Muscle layer of duodenum (tissue), 2 donors: ENCODE data around the gene LAMC3.

Experiments used
- H3K27ac ChIP-seq: one replicate; pipeline ENCODE4 v1.7.0; 2013; ENCODE audit warnings: mild to moderate bottlenecking, low read length
- H3K27me3 ChIP-seq: one replicate; pipeline ENCODE4 v1.7.0; 2013; ENCODE audit warnings: low read depth, mild to moderate bottlenecking, control low read depth, low read length
- H3K36me3 ChIP-seq, 2 donors: one replicate each; pipeline ENCODE4 v1.7.0; 2013; ENCODE audit warnings: low read length in 2 of 2, control low read depth in 1 of 2, mild to moderate bottlenecking in 1 of 2; ENCODE audit not compliant: insufficient read depth in 2 of 2, control insufficient read depth in 1 of 2
- H3K4me1 ChIP-seq, 2 donors: one replicate each; pipeline ENCODE4 v1.7.0; 2013; ENCODE audit warnings: low read length in 2 of 2, mild to moderate bottlenecking in 2 of 2, control low read depth in 1 of 2, moderate library complexity in 1 of 2; ENCODE audit not compliant: insufficient read depth in 2 of 2, control insufficient read depth in 1 of 2
- H3K4me3 ChIP-seq, 2 donors: one replicate each; pipeline ENCODE4 v1.7.0; 2013; ENCODE audit warnings: low read length in 2 of 2, low read depth in 1 of 2, mild to moderate bottlenecking in 1 of 2
- H3K9me3 ChIP-seq, 2 donors: one replicate each; pipeline ENCODE4 v1.7.0; 2013; ENCODE audit warnings: low read length in 2 of 2, control low read depth in 1 of 2, mild to moderate bottlenecking in 1 of 2; ENCODE audit not compliant: control insufficient read depth in 1 of 2
- donor health status: healthy.

Gene LAMC3

GRCh38 chr9:131116281-131117120 lies 107.5 kb downstream of the LAMC3 start:
- Histone ChIP-seq H3K36me3 (no peaks in the 10 kb centered on the region), H3K27me3 (no peaks in the 10 kb centered on the region), H3K27ac (no peak overlapping the region)

GRCh38 chr9:131117121-131117761 lies 108.3 kb downstream of the LAMC3 start:
- no peaks in the 10 kb centered on the region for H3K9me3 ChIP-seq
- H3K4me3 ChIP-seq: no peak overlapping the region
- H3K27me3 ChIP-seq: no peaks in the 10 kb centered on the region
- H3K4me1 ChIP-seq: no peaks in the 10 kb centered on the region
- H3K27ac ChIP-seq: no peak overlapping the region
- no peaks in the 10 kb centered on the region for H3K36me3 ChIP-seq

More at GRCh38 chr9:131116281-131117120, 107.5 kb downstream of the LAMC3 start:
- H3K9me3 ChIP-seq: no peaks in the 10 kb centered on the region
- H3K4me1 ChIP-seq: peaks cover 0 to 6% of the 10 kb centered on the region in 2 donors
- no peak overlapping the region for H3K4me3 ChIP-seq

DNA sequence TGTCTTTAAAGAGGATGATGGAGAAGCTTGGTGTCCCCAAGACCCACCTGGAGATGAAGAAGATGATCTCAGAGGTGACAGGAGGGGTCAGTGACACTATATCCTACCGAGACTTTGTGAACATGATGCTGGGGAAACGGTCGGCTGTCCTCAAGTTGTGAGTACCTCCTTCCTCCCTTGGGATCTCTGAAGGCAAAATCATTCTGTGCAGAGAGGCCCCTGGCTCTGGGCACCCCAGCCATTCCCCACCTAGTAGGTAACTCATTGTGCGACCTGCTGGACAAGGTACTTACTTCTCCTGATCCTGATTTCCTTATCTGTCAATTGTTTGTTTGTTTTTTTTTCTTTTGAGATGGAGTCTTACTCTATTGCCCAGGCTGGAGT lies 108.8 kb downstream of the LAMC3 start:
- H3K27me3 ChIP-seq: no peaks in the 10 kb centered on the region
- H3K9me3 ChIP-seq: no peaks in the 10 kb centered on the region
- no peaks in the 10 kb centered on the region for H3K36me3 ChIP-seq
- no peak overlapping the region for H3K27ac ChIP-seq
- no peak overlapping the region for H3K4me3 ChIP-seq
- no peaks in the 10 kb centered on the region for H3K4me1 ChIP-seq

DNA sequence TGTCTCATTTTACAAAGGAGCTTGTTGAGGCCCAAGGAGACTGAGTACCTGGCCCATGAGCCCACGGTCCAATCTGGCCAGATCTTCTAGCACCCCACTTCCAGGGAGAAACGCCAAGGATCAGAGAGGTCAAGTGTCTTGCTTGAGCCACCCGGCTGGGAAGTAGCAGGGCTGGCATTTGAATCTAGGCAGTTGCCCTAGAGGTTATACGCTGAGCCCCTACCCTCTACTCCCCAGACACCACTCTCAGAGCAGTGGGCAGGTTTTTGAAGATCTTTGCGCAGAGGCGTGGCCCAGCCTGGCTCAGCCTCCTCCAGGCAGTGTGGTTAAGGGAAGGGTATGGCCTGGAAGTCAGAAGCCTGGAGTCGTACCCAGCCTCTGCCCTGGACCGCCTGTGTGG lies 110.6 kb downstream of the LAMC3 start:
- H3K27me3 ChIP-seq: no peaks in the 10 kb centered on the region
- no peak overlapping the region for H3K4me3 ChIP-seq
- H3K4me1 ChIP-seq: peaks cover 0 to 2% of the 10 kb centered on the region in 2 donors
- H3K9me3 ChIP-seq: no peaks in the 10 kb centered on the region
- no peak overlapping the region for H3K27ac ChIP-seq
- H3K36me3 ChIP-seq: no peaks in the 10 kb centered on the region

DNA sequence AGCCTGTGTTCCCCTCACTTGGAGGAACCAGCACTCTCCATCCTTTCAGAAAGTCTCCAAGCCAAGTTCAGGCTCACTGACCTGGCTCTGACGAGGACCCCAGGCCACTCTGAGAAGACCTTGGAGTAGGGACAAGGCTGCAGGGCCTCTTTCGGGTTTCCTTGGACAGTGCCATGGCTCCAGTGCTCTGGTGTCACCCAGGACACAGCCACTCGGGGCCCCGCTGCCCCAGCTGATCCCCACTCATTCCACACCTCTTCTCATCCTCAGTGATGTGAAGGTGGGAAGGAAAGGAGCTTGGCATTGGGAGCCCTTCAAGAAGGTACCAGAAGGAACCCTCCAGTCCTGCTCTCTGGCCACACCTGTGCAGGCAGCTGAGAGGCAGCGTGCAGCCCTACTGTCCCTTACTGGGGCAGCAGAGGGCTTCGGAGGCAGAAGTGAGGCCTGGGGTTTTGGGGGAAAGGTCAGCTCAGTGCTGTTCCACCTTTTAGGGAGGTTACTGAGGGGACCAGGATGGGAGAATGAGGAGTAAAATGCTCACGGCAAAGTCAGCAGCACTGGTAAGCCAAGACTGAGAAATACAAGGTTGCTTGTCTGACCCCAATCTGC lies 111.8 kb downstream of the LAMC3 start:
- no peaks in the 10 kb centered on the region for H3K27me3 ChIP-seq
- peaks cover 0 to 4% of the 10 kb centered on the region in 2 donors for H3K4me1 ChIP-seq
- no peaks in the 10 kb centered on the region for H3K36me3 ChIP-seq
- H3K4me3 ChIP-seq: no peak overlapping the region
- no peak overlapping the region for H3K27ac ChIP-seq
- no peaks in the 10 kb centered on the region for H3K9me3 ChIP-seq

DNA sequence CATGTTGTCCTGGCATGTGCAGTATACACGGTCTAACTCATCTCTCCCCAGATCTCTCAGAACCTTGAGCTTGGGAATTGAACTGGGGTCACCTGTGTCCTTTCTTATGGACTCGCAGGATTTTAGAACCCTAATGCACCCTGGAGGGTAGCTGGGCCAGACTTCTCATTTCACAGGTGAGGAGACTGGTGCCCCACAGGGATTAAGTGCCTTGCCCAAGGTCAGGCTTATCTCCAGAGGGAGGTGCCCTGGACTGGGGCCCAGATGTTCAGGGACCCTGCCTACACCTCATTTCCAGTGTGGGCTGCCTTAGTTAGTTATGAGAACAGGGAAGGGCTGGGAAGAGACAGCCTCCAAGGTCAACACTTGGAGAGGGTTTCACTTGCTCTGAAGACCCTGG lies 112.4 kb downstream of the LAMC3 start:
- no peaks in the 10 kb centered on the region for H3K27me3 ChIP-seq

DNA sequence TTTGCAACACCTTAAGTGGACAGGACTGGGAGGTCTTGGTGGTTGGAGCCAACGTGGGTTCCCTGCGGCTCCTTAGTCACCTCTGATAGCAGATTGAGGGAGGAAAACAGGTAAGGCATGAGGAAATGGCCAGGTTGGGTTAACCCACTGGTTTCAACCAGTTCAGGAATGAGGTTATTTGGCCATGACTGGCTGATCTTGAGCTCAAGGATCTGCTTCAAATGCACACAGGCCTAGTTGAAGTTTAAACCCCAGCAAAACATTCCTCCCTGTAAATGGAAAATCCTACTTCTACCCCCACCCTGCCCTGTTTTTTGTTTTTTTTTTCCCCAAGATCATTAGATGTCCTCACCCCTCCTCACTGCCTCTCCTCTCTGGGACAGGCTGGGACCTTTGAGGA lies 113.2 kb downstream of the LAMC3 start:
- peaks cover 0 to under 1% of the 10 kb centered on the region in 2 donors for H3K36me3 ChIP-seq
- H3K27ac ChIP-seq: no peak overlapping the region
- H3K27me3 ChIP-seq: no peaks in the 10 kb centered on the region
- H3K4me3 ChIP-seq: no peak overlapping the region
- H3K4me1 ChIP-seq: peaks cover 0 to 15% of the 10 kb centered on the region in 2 donors
- no peaks in the 10 kb centered on the region for H3K9me3 ChIP-seq

More for the DNA sequence above, 112.4 kb downstream of the LAMC3 start:
- Histone ChIP-seq H3K27ac (no peak overlapping the region), H3K4me1 (peaks cover 0 to 8% of the 10 kb centered on the region in 2 donors), H3K4me3 (no peak overlapping the region), H3K9me3 (no peaks in the 10 kb centered on the region), H3K36me3 (no peaks in the 10 kb centered on the region)

DNA sequence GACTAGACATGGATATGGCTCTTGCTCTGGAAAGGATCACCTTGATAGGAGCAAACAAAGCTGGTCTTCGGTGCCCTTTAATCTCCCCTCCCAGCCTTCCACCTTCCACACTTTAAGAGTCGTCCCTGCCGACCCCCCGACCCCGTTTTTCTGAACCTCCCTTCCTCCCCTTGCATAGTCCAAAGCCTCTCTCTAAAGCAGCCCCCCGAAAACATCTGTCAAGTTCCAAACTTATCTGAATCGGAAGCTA lies 116.0 kb downstream of the LAMC3 start:
- H3K27me3 ChIP-seq: no peaks in the 10 kb centered on the region
- H3K36me3 ChIP-seq: peaks cover 25 to 28% of the 10 kb centered on the region in 2 donors
- peaks cover 0 to 15% of the 10 kb centered on the region in 2 donors for H3K4me1 ChIP-seq
- H3K4me3 ChIP-seq: peak overlapping the region; percentile 85 to 99
- H3K9me3 ChIP-seq: no peaks in the 10 kb centered on the region
- peak overlapping the region; percentile 94 for H3K27ac ChIP-seq

GRCh38 chr9:131125288-131126058 lies 116.5 kb downstream of the LAMC3 start, which contains the start of gene NUP214:
TSS of gene NUP214 (plus strand) at chr9:131125586. CDS start at chr9:131125705, 119 bp downstream.
- H3K27me3 ChIP-seq: no peaks in the 10 kb centered on the region
- H3K4me1 ChIP-seq: peaks cover 0 to 15% of the 10 kb centered on the region in 2 donors
- peak within 1 kb of the TSS; percentile 85 to 99 for H3K4me3 ChIP-seq
- H3K36me3 ChIP-seq: peaks cover 28 to 33% of the 10 kb centered on the region in 2 donors
- H3K27ac ChIP-seq: peak within 1 kb of the TSS; percentile 94
- H3K9me3 ChIP-seq: no peaks in the 10 kb centered on the region

DNA sequence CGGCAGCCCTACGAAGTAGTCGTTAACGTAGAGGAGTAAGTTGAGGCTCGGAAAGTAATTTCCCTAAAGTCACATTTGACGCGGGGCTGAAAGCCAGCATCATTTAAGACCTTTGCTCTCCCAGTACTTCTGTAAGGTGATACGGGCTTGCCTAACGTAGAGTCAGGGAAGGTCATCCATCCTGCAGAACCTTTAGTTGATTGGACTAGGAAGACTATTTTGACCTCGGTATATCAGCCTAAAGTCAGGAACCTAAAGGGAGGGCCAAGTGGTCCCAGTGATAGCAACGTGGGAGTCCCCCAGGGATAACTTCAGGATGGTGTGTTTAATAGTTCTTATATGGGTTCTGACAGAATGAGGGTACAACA lies 117.1 kb downstream of the LAMC3 start:
- no peaks in the 10 kb centered on the region for H3K27me3 ChIP-seq
- H3K36me3 ChIP-seq: peaks cover 33 to 39% of the 10 kb centered on the region in 2 donors
- H3K4me1 ChIP-seq: peaks cover 0 to 15% of the 10 kb centered on the region in 2 donors
- H3K27ac ChIP-seq: peak overlapping the region; percentile 94
- H3K4me3 ChIP-seq: peak overlapping the region; percentile 85 to 99
- H3K9me3 ChIP-seq: no peaks in the 10 kb centered on the region

- Histone ChIP-seq H3K4me3 (no peak overlapping the region), H3K4me1 (peaks cover 0 to 15% of the 10 kb centered on the region in 2 donors), H3K9me3 (no peaks in the 10 kb centered on the region), H3K36me3 (peaks cover 57 to 69% of the 10 kb centered on the region in 2 donors), H3K27ac (no peak overlapping the region), H3K27me3 (no peaks in the 10 kb centered on the region)
Observed at GRCh38 chr9:131129183-131129582, 120.2 kb downstream of the LAMC3 start.
